HEK293T (cell line): Measurements from ENCODE around the gene ADAMTS1.

ENCODE experiments used
- FOXK2 ChIP-seq: fragments of 450-650 bp; IDR thresholded peaks from 2 replicates; pipeline ENCODE4 v1.6.1; 2016; ENCODE audit warnings: mild to moderate bottlenecking
- FOXM1 ChIP-seq: fragments of 450-650 bp; IDR thresholded peaks from 2 replicates; pipeline ENCODE4 v1.6.1; 2017; ENCODE audit warnings: mild to moderate bottlenecking, borderline replicate concordance
- NFRKB ChIP-seq: fragments of 450-650 bp; IDR thresholded peaks from 2 replicates; pipeline ENCODE4 v1.6.1; 2016; ENCODE audit warnings: mild to moderate bottlenecking, moderate library complexity

DNA sequence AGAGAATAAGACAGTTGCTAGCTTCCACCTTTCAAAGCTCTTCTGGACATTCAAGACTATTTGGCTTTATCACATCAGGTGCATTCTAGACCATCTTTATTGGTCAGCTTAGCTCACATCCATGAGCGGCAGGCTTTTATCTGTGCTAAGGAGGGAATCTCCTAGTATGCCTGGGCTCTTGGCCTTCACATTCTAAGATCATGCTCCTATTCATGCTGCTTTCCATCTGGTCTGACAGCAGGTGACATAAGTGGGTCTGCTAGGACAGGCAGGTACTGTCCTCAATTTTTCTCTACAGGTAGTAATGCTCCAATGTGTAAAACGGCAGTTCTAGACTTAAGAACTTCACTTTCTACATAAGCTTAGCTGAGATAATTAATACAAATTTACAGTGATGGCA lies 39.2 kb upstream of the ADAMTS1 start:
- TF ChIP-seq FOXK2, result no peak
- TF ChIP-seq NFRKB, result no peak
- TF ChIP-seq FOXM1, result no peak
